Measurements from ENCODE around the gene BDKRB2. TPM values are rescaled to one million over a fixed set of nuclear protein-coding genes. Genes with fewer than 3 reads are reported as not detected.

Gene BDKRB2
- total RNA-seq, 1 experiment from 2014 or later, result 0.21 TPM

GRCh38 chr14:96273629-96274028 lies 69.0 kb downstream of the BDKRB2 start:
- intact Hi-C loops (cut with micrococcal nuclease; ENCODE audit: unreplicated experiment), result loop anchor here (2.0 to 10.0 kb wide), 2 partner anchors 273 to 709 kb away; no protein-coding TSS in a partner anchor
- no peaks in the 10 kb centered on the region for H3K27me3 ChIP-seq (replicated peaks; ENCODE audit: insufficient read depth, low read depth, low read length, poor library complexity)
- no peaks in the 10 kb centered on the region for H3K36me3 ChIP-seq (ENCODE audit: insufficient read depth, low read length, poor library complexity, severe bottlenecking)
- no TSS peak for BruUV-seq (replicated peaks)
- H3K27ac ChIP-seq (ENCODE audit: low read depth, low read length, poor library complexity, severe bottlenecking), result no peak overlapping the region
- peaks cover 4% of the 10 kb centered on the region for H3K4me1 ChIP-seq (ENCODE audit: insufficient read depth, low read length, poor library complexity, severe bottlenecking)
- TF ChIP-seq CTCF (conservative IDR thresholded peaks at IDR 0.05; ENCODE audit: low read depth, low read length) (no peak), EZH2 (IDR thresholded peaks at IDR 0.05; ENCODE audit: borderline replicate concordance, low read depth, low read length, poor library complexity, severe bottlenecking) (no peak)
- ChIA-PET POLR2A (ENCODE audit: low non-redundant PET) (no interaction called here), CTCF (interaction anchor here (1.4 to 2.5 kb wide), 2 partner anchors 173 kb away, joined by 3 to 16 read pairs; no protein-coding TSS in a partner anchor)
- H3K9me3 ChIP-seq (ENCODE audit: low read depth, low read length, poor library complexity, severe bottlenecking), result no peaks in the 10 kb centered on the region
- no peak for DNase-seq (ENCODE audit: low spot score)
- no peak overlapping the region for H3K4me3 ChIP-seq (ENCODE audit: low read depth, low read length, poor library complexity, severe bottlenecking)

GRCh38 chr14:96274122-96274521 lies 69.5 kb downstream of the BDKRB2 start:
- no peak for TF ChIP-seq EZH2 (IDR thresholded peaks at IDR 0.05; ENCODE audit: borderline replicate concordance, low read depth, low read length, poor library complexity, severe bottlenecking)
- TF ChIP-seq CTCF (conservative IDR thresholded peaks at IDR 0.05; ENCODE audit: low read depth, low read length), result no peak
- no peak for DNase-seq (ENCODE audit: low spot score)
- H3K27ac ChIP-seq (ENCODE audit: low read depth, low read length, poor library complexity, severe bottlenecking), result no peak overlapping the region
- intact Hi-C loops (cut with micrococcal nuclease; ENCODE audit: unreplicated experiment), result loop anchor here (2.0 to 10.0 kb wide), 2 partner anchors 273 to 709 kb away; no protein-coding TSS in a partner anchor
- no TSS peak for BruUV-seq (replicated peaks)
- no peaks in the 10 kb centered on the region for H3K36me3 ChIP-seq (ENCODE audit: insufficient read depth, low read length, poor library complexity, severe bottlenecking)
- POLR2A ChIA-PET (ENCODE audit: low non-redundant PET), result no interaction called here
- H3K4me1 ChIP-seq (ENCODE audit: insufficient read depth, low read length, poor library complexity, severe bottlenecking), result no peaks in the 10 kb centered on the region
- CTCF ChIA-PET, result interaction anchor here (1.4 to 2.5 kb wide), 3 partner anchors 173 to 276 kb away, joined by 3 to 16 read pairs (median 6); no protein-coding TSS in a partner anchor
- H3K4me3 ChIP-seq (ENCODE audit: low read depth, low read length, poor library complexity, severe bottlenecking), result no peak overlapping the region
- H3K27me3 ChIP-seq (replicated peaks; ENCODE audit: insufficient read depth, low read depth, low read length, poor library complexity), result no peaks in the 10 kb centered on the region
- H3K9me3 ChIP-seq (ENCODE audit: low read depth, low read length, poor library complexity, severe bottlenecking), result no peaks in the 10 kb centered on the region

- Histone ChIP-seq H3K27ac (ENCODE audit: low read depth, low read length, poor library complexity, severe bottlenecking) (no peak overlapping the region), H3K4me1 (ENCODE audit: insufficient read depth, low read length, poor library complexity, severe bottlenecking) (no peaks in the 10 kb centered on the region), H3K27me3 (replicated peaks; ENCODE audit: insufficient read depth, low read depth, low read length, poor library complexity) (no peaks in the 10 kb centered on the region), H3K9me3 (ENCODE audit: low read depth, low read length, poor library complexity, severe bottlenecking) (no peaks in the 10 kb centered on the region), H3K36me3 (ENCODE audit: insufficient read depth, low read length, poor library complexity, severe bottlenecking) (no peaks in the 10 kb centered on the region), H3K4me3 (ENCODE audit: low read depth, low read length, poor library complexity, severe bottlenecking) (no peak overlapping the region)
- ChIA-PET CTCF (interaction anchor here (1.4 to 2.5 kb wide), 3 partner anchors 174 to 276 kb away, joined by 3 to 16 read pairs (median 6); no protein-coding TSS in a partner anchor), POLR2A (ENCODE audit: low non-redundant PET) (no interaction called here)
- intact Hi-C loops (cut with micrococcal nuclease; ENCODE audit: unreplicated experiment), result loop anchor here (2.0 to 10.0 kb wide), 2 partner anchors 274 to 710 kb away; no protein-coding TSS in a partner anchor
- TF ChIP-seq CTCF (conservative IDR thresholded peaks at IDR 0.05; ENCODE audit: low read depth, low read length), result no peak
- no peak for TF ChIP-seq EZH2 (IDR thresholded peaks at IDR 0.05; ENCODE audit: borderline replicate concordance, low read depth, low read length, poor library complexity, severe bottlenecking)
- no TSS peak for BruUV-seq (replicated peaks)
- no peak for DNase-seq (ENCODE audit: low spot score)
These were observed 69.9 kb downstream of the BDKRB2 start for GRCh38 chr14:96274543-96274942.

Data from A673 (cell line).